Measurements from ENCODE around the gene PNLIPRP3.

- no peak for TF ChIP-seq TAF1 (IDR thresholded peaks at IDR 0.05; ENCODE audit: borderline replicate concordance, low read depth, low read length)
- TF ChIP-seq CTCF (IDR thresholded peaks at IDR 0.05), result no peak
- TF ChIP-seq EP300 (IDR thresholded peaks at IDR 0.05; ENCODE audit: borderline replicate concordance in 1 of 2, low read depth in 1 of 2, low read length in 1 of 2), result no peak
- no peak for TF ChIP-seq NRF1 (IDR thresholded peaks at IDR 0.05; ENCODE audit: low read depth, low read length)
- TF ChIP-seq PBX3 (IDR thresholded peaks at IDR 0.05), result no peak
- TF ChIP-seq CHD2 (IDR thresholded peaks at IDR 0.05; ENCODE audit: low read length, partially characterized antibody), result no peak
These were observed 48.8 kb downstream of the PNLIPRP3 start for GRCh38 chr10:116476461-116476860.
